Measurements from ENCODE around the gene RSPH9.

Gene RSPH9

DNA sequence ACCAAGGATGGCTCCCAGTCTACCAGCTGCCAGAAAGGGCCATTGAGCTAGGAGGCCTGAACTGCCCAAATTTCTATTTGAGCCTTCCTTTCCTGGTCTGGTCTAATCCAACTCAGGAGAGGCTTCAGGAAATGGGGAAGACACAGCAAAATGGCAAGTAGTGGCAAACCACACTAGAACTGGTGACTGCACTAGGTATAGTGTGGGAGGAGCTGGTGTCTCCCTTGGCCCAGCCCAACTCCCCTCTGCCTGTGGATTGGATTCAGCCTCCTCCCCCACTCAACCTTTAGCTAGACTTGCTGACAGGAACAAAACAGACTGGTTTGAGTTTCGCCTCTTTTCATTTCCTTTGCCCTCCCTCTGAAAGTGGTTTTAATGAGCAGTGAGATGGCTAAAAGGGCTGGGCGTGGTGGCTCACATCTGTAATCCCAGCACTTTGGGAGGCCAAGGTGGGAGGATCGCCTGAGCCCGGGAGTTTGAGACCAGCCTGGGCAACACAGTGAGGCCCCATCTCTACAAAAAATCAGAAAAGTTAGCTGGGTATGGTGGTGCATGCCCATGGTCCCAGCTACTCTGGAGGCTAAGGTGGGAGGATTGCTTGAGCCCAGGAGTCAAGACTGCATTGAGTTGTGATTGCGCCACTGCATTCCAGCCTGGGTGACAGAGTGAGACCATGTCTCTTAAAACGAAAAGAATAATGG is 25.2 kb downstream of the RSPH9 start:
- Histone ChIP-seq H3K27me3 (no peaks in the 10 kb centered on the region), H3K36me3 (peaks cover 37% of the 10 kb centered on the region), H3K4me1 (peaks cover 19% of the 10 kb centered on the region), H3K4me3 (ENCODE audit: low read depth, low read length) (no peak overlapping the region), H3K9me3 (no peaks in the 10 kb centered on the region)
- TF ChIP-seq CTCF (IDR thresholded peaks at IDR 0.05; ENCODE audit: low read depth, low read length) = no peak
- no peak for DNase-seq

DNA sequence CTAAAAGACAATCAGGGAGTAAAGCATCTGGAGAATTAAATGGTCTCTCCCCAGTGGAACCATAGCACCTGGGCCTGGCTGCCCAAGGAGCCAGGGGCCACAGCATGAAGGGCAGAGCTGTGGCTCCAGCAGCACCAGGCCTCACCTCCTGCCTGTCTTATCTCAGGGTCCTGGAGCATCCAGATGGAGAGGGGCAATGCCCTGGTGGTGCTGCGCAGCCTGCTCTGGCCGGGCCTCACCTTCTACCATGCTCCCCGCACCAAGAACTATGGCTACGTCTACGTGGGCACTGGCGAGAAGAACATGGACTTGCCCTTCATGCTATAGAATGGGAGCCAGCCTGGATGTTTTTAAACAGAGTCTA is 25.8 kb downstream of the RSPH9 start:
- Histone ChIP-seq H3K27me3 (no peaks in the 10 kb centered on the region), H3K9me3 (no peaks in the 10 kb centered on the region), H3K36me3 (peaks cover 41% of the 10 kb centered on the region), H3K4me3 (ENCODE audit: low read depth, low read length) (no peak overlapping the region), H3K4me1 (peaks cover 19% of the 10 kb centered on the region)
- no peak for TF ChIP-seq CTCF (IDR thresholded peaks at IDR 0.05; ENCODE audit: low read depth, low read length)
- no peak for DNase-seq

DNA sequence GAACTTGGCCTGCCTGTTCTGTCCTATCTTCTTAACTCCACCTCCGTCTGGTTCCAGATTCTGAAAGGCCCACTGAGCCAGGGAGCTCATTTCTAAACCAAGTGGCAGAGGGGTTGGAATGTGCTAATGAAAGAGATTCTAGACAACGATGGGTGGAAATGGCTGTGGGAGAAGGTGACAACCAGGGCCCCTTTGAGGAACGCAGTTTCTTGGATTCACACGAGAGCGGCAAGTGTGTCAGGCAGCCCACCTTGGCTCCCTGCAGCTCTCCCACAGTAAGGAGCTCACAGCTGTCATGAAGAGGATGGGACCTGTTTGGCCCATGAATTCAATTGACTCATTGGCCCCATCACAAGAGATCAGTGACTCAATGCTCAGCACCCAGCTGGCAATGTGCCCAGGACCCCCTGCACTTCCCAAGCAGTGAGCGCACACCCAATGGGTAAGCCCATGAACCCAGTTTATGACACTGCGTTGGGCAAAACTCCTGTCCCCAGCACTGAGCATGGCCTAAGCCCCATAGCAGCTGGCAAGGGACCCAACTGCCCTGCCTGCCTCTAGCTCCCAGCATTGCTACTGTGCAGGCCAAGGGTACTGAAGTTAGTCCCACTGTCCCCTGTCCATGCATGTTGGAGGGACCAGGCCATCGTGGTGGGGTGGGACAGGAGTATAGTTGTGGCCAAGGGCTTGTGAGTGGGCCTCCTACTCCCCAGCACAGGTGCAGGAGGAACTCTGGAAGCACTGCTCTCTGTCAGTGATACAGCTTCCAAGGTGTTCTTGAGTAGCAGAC is 26.4 kb downstream of the RSPH9 start:
- no peak for DNase-seq
- Histone ChIP-seq H3K4me1 (peaks cover 19% of the 10 kb centered on the region), H3K36me3 (peaks cover 46% of the 10 kb centered on the region), H3K27me3 (no peaks in the 10 kb centered on the region), H3K4me3 (ENCODE audit: low read depth, low read length) (no peak overlapping the region), H3K9me3 (no peaks in the 10 kb centered on the region)
- TF ChIP-seq CTCF (IDR thresholded peaks at IDR 0.05; ENCODE audit: low read depth, low read length) = no peak

DNA sequence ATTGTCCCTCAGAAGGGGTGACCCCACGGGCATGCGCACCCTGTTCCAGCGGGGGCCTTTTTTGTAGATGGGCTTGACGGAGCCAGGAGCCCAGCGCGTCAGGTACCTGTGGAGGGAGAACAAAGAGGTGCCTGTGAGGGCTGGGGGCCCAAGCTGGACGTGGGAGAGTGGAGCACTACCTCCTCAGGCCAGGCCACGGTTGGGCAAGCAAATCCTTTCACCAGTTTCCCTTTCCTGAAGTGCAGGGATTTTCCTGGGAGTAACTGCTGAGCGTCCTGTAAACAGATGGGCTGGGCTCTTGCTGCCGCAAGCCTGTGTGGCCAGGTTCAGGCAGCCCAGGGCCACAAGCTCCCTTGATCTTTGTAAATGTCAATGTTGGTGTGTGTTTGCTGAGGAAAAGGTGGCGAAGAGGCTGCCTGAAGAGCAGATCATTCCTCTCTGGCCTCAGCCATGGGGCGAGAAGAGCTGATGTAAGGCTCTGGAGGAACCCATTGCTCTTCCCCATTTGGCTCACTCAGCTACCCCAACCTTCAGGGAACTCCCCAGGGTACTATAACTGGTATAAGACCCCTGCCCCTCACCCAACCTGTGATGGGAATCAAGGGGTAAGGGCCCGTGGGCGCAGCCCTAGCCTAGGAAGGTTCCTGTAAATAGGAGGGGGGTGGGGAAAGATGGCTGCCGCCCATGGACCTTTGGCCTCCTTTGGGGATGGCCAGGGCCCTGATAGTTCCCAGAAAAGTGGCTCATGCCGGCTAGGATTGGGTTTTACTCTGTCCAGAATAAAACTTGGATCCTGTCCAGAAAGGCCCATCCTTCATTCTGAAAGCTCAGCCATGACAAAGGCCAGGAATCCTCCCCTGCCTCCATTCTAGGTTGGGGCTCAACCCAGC is 27.2 kb downstream of the RSPH9 start:
- Histone ChIP-seq H3K9me3 (no peaks in the 10 kb centered on the region), H3K36me3 (peaks cover 54% of the 10 kb centered on the region), H3K27me3 (no peaks in the 10 kb centered on the region), H3K4me1 (peaks cover 19% of the 10 kb centered on the region), H3K4me3 (ENCODE audit: low read depth, low read length) (no peak overlapping the region)
- no peak for DNase-seq
- no peak for TF ChIP-seq CTCF (IDR thresholded peaks at IDR 0.05; ENCODE audit: low read depth, low read length)

DNA sequence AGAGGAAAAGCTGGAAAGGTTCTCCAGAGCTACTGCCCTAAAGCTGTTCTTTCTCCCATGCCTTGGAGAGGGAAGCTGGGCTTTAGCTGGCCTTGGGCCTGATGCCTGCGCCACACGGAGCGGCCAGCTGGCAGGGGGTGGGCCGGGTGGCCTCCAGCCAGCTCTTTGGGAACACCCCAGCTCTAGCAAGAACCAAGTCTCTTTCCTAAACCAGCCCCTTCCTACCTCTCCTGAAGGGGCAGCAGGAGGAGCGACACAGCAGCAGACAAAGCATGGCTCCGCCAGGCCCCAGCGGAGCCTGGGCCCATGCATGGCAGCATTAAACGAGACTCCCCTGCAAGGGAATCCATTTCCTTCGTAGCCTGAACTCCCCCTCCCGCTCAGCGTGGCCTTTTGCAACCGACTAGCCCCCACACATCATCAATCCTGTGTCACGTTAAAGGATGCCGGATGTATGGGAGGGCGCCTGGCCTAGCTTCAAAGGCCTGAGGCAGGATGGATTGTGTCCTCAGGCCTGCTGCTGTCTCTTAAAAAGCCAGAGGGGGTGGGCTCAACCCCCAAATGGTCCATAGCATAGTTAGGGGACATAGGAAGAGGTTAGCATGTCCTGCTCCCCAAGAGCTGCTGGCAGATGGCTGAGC is 28.7 kb downstream of the RSPH9 start:
- Histone ChIP-seq H3K4me1 (peaks cover 9% of the 10 kb centered on the region), H3K4me3 (ENCODE audit: low read depth, low read length) (no peak overlapping the region), H3K27me3 (no peaks in the 10 kb centered on the region), H3K36me3 (peaks cover 69% of the 10 kb centered on the region), H3K9me3 (no peaks in the 10 kb centered on the region)
- TF ChIP-seq CTCF (IDR thresholded peaks at IDR 0.05; ENCODE audit: low read depth, low read length) = no peak
- no peak for DNase-seq

Data from BE2C (cell line).